GM23248 (cell line): Measurements from ENCODE around the gene TAS2R30. TPM values are rescaled to one million over a fixed set of nuclear protein-coding genes. Genes with fewer than 3 reads are reported as not detected.

ENCODE experiments used
- DNase-seq: peaks from one replicate; pipeline ENCODE4 v3.0.0-alpha.2; 2015
- H2AFZ ChIP-seq: fragments of 200-600 bp; sonication (generic); 2 replicates; pipeline ENCODE4 v1.6.1; 2016; ENCODE audit warnings: antibody characterized with exemption
- H3F3A ChIP-seq: fragments of 200-600 bp; sonication (generic); 2 replicates; pipeline ENCODE4 v1.6.1; 2016; ENCODE audit warnings: mild to moderate bottlenecking, antibody characterized with exemption, mixed run types; ENCODE audit not compliant: insufficient read depth
- H3K27ac ChIP-seq: fragments of 200-600 bp; sonication (generic); 2 replicates; pipeline ENCODE4 v1.5.1; 2016; ENCODE audit warnings: mild to moderate bottlenecking
- H3K27me3 ChIP-seq: fragments of 200-600 bp; sonication (generic); replicated peaks from 2 replicates; pipeline ENCODE4 v1.6.1; 2016; ENCODE audit warnings: mild to moderate bottlenecking; ENCODE audit not compliant: insufficient read depth
- H3K36me3 ChIP-seq: fragments of 200-600 bp; sonication (generic); 2 replicates; pipeline ENCODE4 v1.6.1; 2016; ENCODE audit warnings: low read depth, mild to moderate bottlenecking
- H3K4me1 ChIP-seq: fragments of 200-600 bp; sonication (generic); 2 replicates; pipeline ENCODE4 v1.6.1; 2016; ENCODE audit warnings: mild to moderate bottlenecking; ENCODE audit not compliant: insufficient read depth
- H3K4me2 ChIP-seq: fragments of 200-600 bp; sonication (generic); one replicate; pipeline ENCODE4 v1.6.1; 2016; ENCODE audit warnings: mild to moderate bottlenecking; ENCODE audit not compliant: unreplicated experiment
- H3K4me3 ChIP-seq: fragments of 200-600 bp; sonication (generic); 2 replicates; pipeline ENCODE4 v1.5.1; 2016; ENCODE audit warnings: mild to moderate bottlenecking
- H3K79me2 ChIP-seq: fragments of 200-600 bp; sonication (generic); 2 replicates; pipeline ENCODE4 v1.6.1; 2016; ENCODE audit warnings: mild to moderate bottlenecking; ENCODE audit not compliant: insufficient read depth
- H3K9ac ChIP-seq: fragments of 200-600 bp; sonication (generic); 2 replicates; pipeline ENCODE4 v1.6.1; 2016; ENCODE audit warnings: mild to moderate bottlenecking
- H3K9me2 ChIP-seq: fragments of 200-600 bp; sonication (generic); 2 replicates; pipeline ENCODE4 v1.6.1; 2016; ENCODE audit warnings: mixed run types, mild to moderate bottlenecking, moderate library complexity; ENCODE audit not compliant: insufficient read depth
- H3K9me3 ChIP-seq: fragments of 200-600 bp; sonication (generic); one replicate; pipeline ENCODE4 v1.6.1; 2017; ENCODE audit warnings: low read depth
- H4K20me1 ChIP-seq: fragments of 200-600 bp; sonication (generic); 2 replicates; pipeline ENCODE4 v1.6.0; 2016; ENCODE audit not compliant: insufficient read depth
- EZH2 ChIP-seq: fragments of 200-600 bp; sonication (generic); IDR thresholded peaks from 2 replicates; pipeline ENCODE4 v1.6.1; 2018; ENCODE audit warnings: antibody characterized with exemption, mild to moderate bottlenecking; ENCODE audit not compliant: insufficient read depth, poor library complexity, severe bottlenecking
- EZH2phosphoT487 ChIP-seq: fragments of 200-600 bp; sonication (generic); IDR thresholded peaks from 2 replicates; pipeline ENCODE4 v1.6.1; 2018; ENCODE audit warnings: antibody characterized with exemption, moderate library complexity, mild to moderate bottlenecking, low read depth; ENCODE audit not compliant: insufficient read depth
- WGBS, 2 experiments: methylation state at CpG; one replicate each; pipeline ENCODE4 v1.1.6; 2015 to 2017; ENCODE audit warnings: low lambda C conversion rate in 2 of 2, low coverage in 1 of 2; ENCODE audit errors: missing lambda C conversion rate in 2 of 2; 5-methylcytosine and 5-hydroxymethylcytosine counted together
- in situ Hi-C: fragments of 300-500 bp; cut with MboI; formaldehyde crosslinking; loops from 2 replicates; pipeline ENCODE4 v1.15.0; 2020
- polyA plus RNA-seq: library from polyadenylated mRNA; unstranded; fragments of >200 nt; fragmentation: Nextera tagmentation; extraction: Ambion mirVana; gene quantifications from 2 replicates; pipeline ENCODE4 v1.2.1, GENCODE V29; 2016
- total RNA-seq: library from RNA; depleted of rRNA; stranded (reverse); fragments of >200 nt; shearing (Covaris generic); gene quantifications from 2 replicates; pipeline ENCODE4 v1.2.3, GENCODE V29; 2014; rRNA removed

TAS2R30 gene
- total RNA-seq (0.13 and 0.32 TPM in 2 replicates), polyA plus RNA-seq (not detected in 2 replicates)

GRCh38 chr12:11134305-11134704 lies at the start of gene TAS2R30:
TAS2R30 (minus strand) TSS chr12:11134644; CDS start chr12:11134244, 400 bp downstream.
- no peaks in the 10 kb centered on the region for H3F3A ChIP-seq
- in situ Hi-C loops = no loop called here
- H3K9me3 ChIP-seq = no peaks in the 10 kb centered on the region
- no peaks in the 10 kb centered on the region for H3K36me3 ChIP-seq
- H3K4me3 ChIP-seq = no peak within 1 kb of the TSS
- TF ChIP-seq EZH2phosphoT487 (no peak), EZH2 (no peak)
- H3K27me3 ChIP-seq = no peaks in the 10 kb centered on the region
- H3K79me2 ChIP-seq = peaks cover 96% of the 10 kb centered on the region
- no peak within 1 kb of the TSS for H3K4me2 ChIP-seq
- no peak within 1 kb of the TSS for H3K9ac ChIP-seq
- no peaks in the 10 kb centered on the region for H3K9me2 ChIP-seq
- 78 to 84% methylated on average over 3 of the region's 3 CpGs for WGBS, 2 experiments
- no peaks in the 10 kb centered on the region; the same call in 1 of the 2 replicates for H4K20me1 ChIP-seq
- H3K4me1 ChIP-seq = no peaks in the 10 kb centered on the region
- H2AFZ ChIP-seq = no peak within 1 kb of the TSS
- H3K27ac ChIP-seq = no peak within 1 kb of the TSS
- DNase-seq = no peak

- in situ Hi-C loops = no loop called here
- no peaks in the 10 kb centered on the region for H4K20me1 ChIP-seq
- H3K9ac ChIP-seq = no peak overlapping the region
- H3K4me3 ChIP-seq = no peak overlapping the region
- H3K27me3 ChIP-seq = no peaks in the 10 kb centered on the region
- no peaks in the 10 kb centered on the region for H3K9me2 ChIP-seq
- no peaks in the 10 kb centered on the region for H3F3A ChIP-seq
- no peak for DNase-seq
- no peaks in the 10 kb centered on the region for H3K9me3 ChIP-seq
- no peak overlapping the region for H2AFZ ChIP-seq
- TF ChIP-seq EZH2phosphoT487 = no peak
- no peak for TF ChIP-seq EZH2
- H3K36me3 ChIP-seq = no peaks in the 10 kb centered on the region
- H3K27ac ChIP-seq = no peak overlapping the region
- H3K79me2 ChIP-seq = no peaks in the 10 kb centered on the region
- H3K4me2 ChIP-seq = no peak overlapping the region
- no peaks in the 10 kb centered on the region for H3K4me1 ChIP-seq
Measured at GRCh38 chr12:11183011-11183410, 48.6 kb upstream of the TAS2R30 start.

GRCh38 chr12:11182529-11182928 lies 48.1 kb upstream of the TAS2R30 start:
- no peaks in the 10 kb centered on the region for H3K27me3 ChIP-seq
- DNase-seq = no peak
- H3K36me3 ChIP-seq = no peaks in the 10 kb centered on the region
- no peaks in the 10 kb centered on the region for H3K4me1 ChIP-seq
- H3F3A ChIP-seq = no peaks in the 10 kb centered on the region
- TF ChIP-seq EZH2phosphoT487 (no peak), EZH2 (no peak)
- H2AFZ ChIP-seq = no peak overlapping the region
- H3K9ac ChIP-seq = no peak overlapping the region
- H3K79me2 ChIP-seq = no peaks in the 10 kb centered on the region
- H3K4me2 ChIP-seq = no peak overlapping the region
- no peaks in the 10 kb centered on the region for H3K9me3 ChIP-seq
- in situ Hi-C loops = no loop called here
- H3K4me3 ChIP-seq = no peak overlapping the region
- H3K9me2 ChIP-seq = no peaks in the 10 kb centered on the region
- no peaks in the 10 kb centered on the region for H4K20me1 ChIP-seq
- H3K27ac ChIP-seq = no peak overlapping the region

GRCh38 chr12:11178250-11178649 lies 43.8 kb upstream of the TAS2R30 start:
- no peaks in the 10 kb centered on the region for H3K36me3 ChIP-seq
- 92 to 95% methylated on average over 1 of the region's 1 CpG for WGBS, 2 experiments
- H3K4me1 ChIP-seq = no peaks in the 10 kb centered on the region
- no peaks in the 10 kb centered on the region for H3F3A ChIP-seq
- DNase-seq = no peak
- no peak overlapping the region for H3K4me2 ChIP-seq
- no peak overlapping the region for H3K27ac ChIP-seq
- no peaks in the 10 kb centered on the region for H4K20me1 ChIP-seq
- no peak overlapping the region for H3K9ac ChIP-seq
- in situ Hi-C loops = no loop called here
- H3K79me2 ChIP-seq = peaks cover 36% of the 10 kb centered on the region
- H3K4me3 ChIP-seq = no peak overlapping the region
- no peaks in the 10 kb centered on the region for H3K27me3 ChIP-seq
- no peak overlapping the region for H2AFZ ChIP-seq
- TF ChIP-seq EZH2phosphoT487 (no peak), EZH2 (no peak)
- H3K9me3 ChIP-seq = no peaks in the 10 kb centered on the region
- H3K9me2 ChIP-seq = no peaks in the 10 kb centered on the region

GRCh38 chr12:11174022-11174421 lies 39.6 kb upstream of the TAS2R30 start:
- no peak overlapping the region for H3K27ac ChIP-seq
- TF ChIP-seq EZH2 (no peak), EZH2phosphoT487 (no peak)
- no peaks in the 10 kb centered on the region for H3K36me3 ChIP-seq
- no peaks in the 10 kb centered on the region for H3K27me3 ChIP-seq
- peaks cover 73% of the 10 kb centered on the region for H3K79me2 ChIP-seq
- peaks cover 20% of the 10 kb centered on the region for H3K4me1 ChIP-seq
- peak; percentile 4 for DNase-seq
- no peaks in the 10 kb centered on the region for H4K20me1 ChIP-seq
- H3K4me2 ChIP-seq = no peak overlapping the region
- no peaks in the 10 kb centered on the region for H3K9me2 ChIP-seq
- no peak overlapping the region for H3K9ac ChIP-seq
- H2AFZ ChIP-seq = no peak overlapping the region
- 97% methylated on average over 2 of the region's 2 CpGs for WGBS, 2 experiments
- peaks cover 8% of the 10 kb centered on the region; the same call in 1 of the 2 replicates for H3F3A ChIP-seq
- no peak overlapping the region for H3K4me3 ChIP-seq
- in situ Hi-C loops = no loop called here
- no peaks in the 10 kb centered on the region for H3K9me3 ChIP-seq
